HepG2 (cell line): ENCODE measurements around the gene CASTOR1. TPM values are rescaled to one million over a fixed set of nuclear protein-coding genes. Genes with fewer than 3 reads are reported as not detected.

ENCODE experiments used
- ATAC-seq: fragments of 200-7000 bp; cut with Tn5 transposase; 3 replicates; pipeline ENCODE4 v1.9.1; 2020; ENCODE audit warnings: mild to moderate bottlenecking, moderate library complexity
- BruUV-seq: library from RNA; stranded (reverse); fragments of 400-500 nt; replicated peaks from 2 replicates; lab custom pipeline; 2021; lab: Mats Ljungman, UMichigan
- CTCF ChIA-PET: fragments of 300-600 bp; formaldehyde crosslinking; extraction: SDS; loops from one replicate; lab custom pipeline; 2021; ENCODE audit warnings: low total read pairs, inconsistent platforms, low intra/inter-chr PET ratio; lab: Yijun Ruan, JAX
- POLR2A ChIA-PET: fragments of 350-600 bp; sonication (Branson Sonifier 250); formaldehyde crosslinking; loops from one replicate; lab custom pipeline; 2020; ENCODE audit warnings: antibody characterized with exemption, inconsistent platforms; lab: Yijun Ruan, JAX
- DNase-seq: peaks from one replicate; pipeline ENCODE4 v3.0.0-alpha.2; 2015; ENCODE audit warnings: low spot score
- FAIRE-seq: peaks from 3 replicates; lab custom pipeline; 2011; peaks lifted over from hg19 to GRCh38; lab: Jason Lieb, UNC
- H2AFZ ChIP-seq: one replicate; pipeline ENCODE4 v1.6.1; 2011; ENCODE audit warnings: low read length, inconsistent platforms
- H3K27ac ChIP-seq: fragments of 300-600 bp; 3 replicates; pipeline ENCODE4 v1.8.0; 2011; ENCODE audit warnings: mixed run types, mild to moderate bottlenecking, mixed read lengths, low read length, inconsistent platforms; ENCODE audit not compliant: insufficient read depth; ENCODE audit errors: extremely low read length
- H3K27me3 ChIP-seq, 2 experiments: fragments of 200-600 bp in 1 of 2; 2 replicates in 1 of 2; 3 replicates in 1 of 2; pipeline versions ENCODE4 v1.6.0 to v1.8.0; 2011; ENCODE audit warnings: low read length in 2 of 2, mild to moderate bottlenecking in 2 of 2, moderate library complexity in 2 of 2, inconsistent platforms in 1 of 2; ENCODE audit not compliant: insufficient read depth in 2 of 2, control insufficient read depth in 1 of 2
- H3K36me3 ChIP-seq, 2 experiments: fragments of 200-600 bp in 1 of 2; replicated peaks in 1 of 2; 2 replicates in 1 of 2; 3 replicates in 1 of 2; pipeline versions ENCODE4 v1.5.1 to v1.8.0; 2011; ENCODE audit warnings: low read length in 2 of 2, inconsistent platforms in 1 of 2; ENCODE audit not compliant: insufficient read depth in 2 of 2, control insufficient read depth in 1 of 2
- H3K4me1 ChIP-seq: 2 replicates; pipeline ENCODE4 v1.5.1; 2012; ENCODE audit warnings: low read length, inconsistent platforms; ENCODE audit not compliant: insufficient read depth
- H3K4me2 ChIP-seq: 2 replicates; pipeline ENCODE4 v1.6.0; 2011; ENCODE audit warnings: low read depth, low read length, inconsistent platforms
- H3K4me3 ChIP-seq, 3 experiments: fragments of 200-600 bp in 1 of 3; sonication (generic), shearing (Covaris generic) in 1 of 3; replicated peaks in 1 of 3; 2 replicates each; pipeline ENCODE4 v1.5.1; 2011 to 2016; ENCODE audit warnings: low read length in 3 of 3, inconsistent platforms in 2 of 3, low read depth in 2 of 3, mild to moderate bottlenecking in 2 of 3, control low read depth in 1 of 3, mixed read lengths in 1 of 3; ENCODE audit not compliant: insufficient read depth in 1 of 3
- H3K79me2 ChIP-seq: one replicate; pipeline ENCODE4 v1.6.1; 2011; ENCODE audit warnings: low read length, inconsistent platforms; ENCODE audit not compliant: insufficient read depth
- H3K9ac ChIP-seq: 2 replicates; pipeline ENCODE4 v1.6.0; 2011; ENCODE audit warnings: mild to moderate bottlenecking, low read depth, low read length, inconsistent platforms; ENCODE audit not compliant: insufficient read depth
- H3K9me3 ChIP-seq: 2 replicates; pipeline ENCODE4 v1.5.1; 2012; ENCODE audit warnings: mild to moderate bottlenecking, low read length
- H4K20me1 ChIP-seq: 2 replicates; pipeline ENCODE4 v1.6.0; 2011; ENCODE audit warnings: inconsistent platforms, mild to moderate bottlenecking, low read length, moderate library complexity; ENCODE audit not compliant: insufficient read depth
- CHCHD3 ChIP-seq: sonication (generic); formaldehyde crosslinking; IDR thresholded peaks from 2 replicates; pipeline ENCODE4 v1.8.0; 2022; ENCODE audit warnings: mild to moderate bottlenecking, missing genetic modification reagents, moderate library complexity
- MED13 ChIP-seq: sonication (generic); formaldehyde crosslinking; IDR thresholded peaks from 2 replicates; pipeline ENCODE4 v1.5.0; 2020; ENCODE audit warnings: missing genetic modification reagents
- MIXL1 ChIP-seq: IDR thresholded peaks from 2 replicates; pipeline ENCODE4 v1.6.1; 2016
- MXI1 ChIP-seq: IDR thresholded peaks from 3 replicates; pipeline ENCODE4 v1.6.1; 2012; ENCODE audit warnings: low read depth, low read length, inconsistent platforms, borderline replicate concordance
- RBM39 ChIP-seq: fragments of 200-400 bp; formaldehyde crosslinking; IDR thresholded peaks from one replicate; pipeline ENCODE4 v1.6.1; 2018; ENCODE audit warnings: antibody characterized with exemption, mild to moderate bottlenecking, low read depth, low read length; ENCODE audit not compliant: poor library complexity, severe bottlenecking
- ZNF34 ChIP-seq: sonication (generic); formaldehyde crosslinking; IDR thresholded peaks from 2 replicates; pipeline ENCODE4 v1.4.0; 2020; ENCODE audit warnings: mild to moderate bottlenecking, missing genetic modification reagents, borderline replicate concordance
- ZNF550 ChIP-seq: sonication (generic); formaldehyde crosslinking; IDR thresholded peaks from 2 replicates; pipeline ENCODE4 v1.4.0; 2020; ENCODE audit warnings: mild to moderate bottlenecking, missing genetic modification reagents, borderline replicate concordance
- ZNF557 ChIP-seq: sonication (generic); formaldehyde crosslinking; IDR thresholded peaks from 2 replicates; pipeline ENCODE4 v1.4.0; 2020; ENCODE audit warnings: missing genetic modification reagents
- WGBS: methylation state at CpG from one replicate; pipeline ENCODE4 v1.1.6; 2017; ENCODE audit warnings: low lambda C conversion rate; 5-methylcytosine and 5-hydroxymethylcytosine counted together
- in situ Hi-C: cut with HindIII; loops from 2 replicates; pipeline ENCODE4 v1.10.0; 2017; ENCODE audit warnings: low pct_unique_long_range_greater_than_20kb; ENCODE audit not compliant: extremely low pct_ligation_motif_present
- intact Hi-C: fragments of 100-400 bp; cut with micrococcal nuclease; formaldehyde crosslinking; loops from one replicate; pipeline ENCODE4 v1.10.0; 2022; ENCODE audit not compliant: unreplicated experiment
- polyA plus RNA-seq, 8 experiments: library from polyadenylated mRNA; depleted of rRNA in 3 of 8; stranded (reverse) in 7 of 8; unstranded in 1 of 8; fragments of >200 nt; fragmentation: Illumina TruSeq in 4 of 8; extraction: Trizol in 4 of 8; gene quantifications; 2 replicates each; pipeline versions ENCODE4 v1.2.1 to v1.2.3, GENCODE V29; 2011 to 2016; ENCODE audit warnings: low read depth in 4 of 8, missing spikeins in 1 of 8, mixed read lengths in 1 of 8; ENCODE audit not compliant: insufficient read depth in 1 of 8
- total RNA-seq, 5 experiments: library from RNA; depleted of rRNA; stranded (reverse); fragments of >200 nt; fragmentation: Illumina TruSeq; extraction: Trizol; gene quantifications; 2 replicates each; pipeline ENCODE4 v1.2.3, GENCODE V29; 2016; ENCODE audit warnings: low read depth in 1 of 5
- TF ChIP-seq, protein P1 (sequence below): sonication (generic); formaldehyde crosslinking; IDR thresholded peaks from 2 replicates; pipeline ENCODE4 v1.4.0; 2020; ENCODE audit warnings: missing genetic modification reagents
- TF ChIP-seq, protein P2 (sequence below): sonication (generic); formaldehyde crosslinking; IDR thresholded peaks from one replicate; pipeline ENCODE4 v1.5.1; 2020; ENCODE audit warnings: mild to moderate bottlenecking, missing genetic modification reagents; ENCODE audit errors: not compliant biosample characterization

Gene CASTOR1
- total and polyA plus RNA-seq, 2 of the 13 experiments (the other 11 are each of a cell fraction or from before 2014, with no cell fraction given) = 2.6 to 4.4 TPM

DNA sequence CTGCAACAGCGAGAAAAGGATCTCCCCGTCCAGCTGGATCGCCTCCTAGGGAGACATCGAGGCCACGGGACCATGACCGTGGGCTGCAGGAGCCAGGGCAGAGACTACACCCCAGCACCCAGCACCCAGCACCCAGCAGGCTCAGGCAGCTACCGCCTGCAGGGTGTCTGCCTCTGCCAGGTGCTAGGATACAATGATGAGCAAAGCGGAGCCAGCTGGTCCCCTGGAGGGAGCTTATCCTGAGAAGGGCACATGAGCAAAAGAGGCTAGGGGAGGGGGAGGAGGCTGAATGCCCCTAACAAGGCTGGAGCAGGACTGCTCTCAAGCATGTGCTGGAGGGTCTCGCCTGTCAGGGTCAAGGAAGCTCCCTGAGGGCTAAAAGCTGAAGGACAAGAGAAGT lies 4.8 kb upstream of the CASTOR1 start:
- POLR2A ChIA-PET = no interaction called here
- no peaks in the 10 kb centered on the region for H4K20me1 ChIP-seq
- no peak overlapping the region for H3K4me2 ChIP-seq
- DNase-seq = no peak
- CTCF ChIA-PET = no interaction called here
- in situ Hi-C loops = no loop called here
- H3K9ac ChIP-seq = no peak overlapping the region
- no peaks in the 10 kb centered on the region for H3K9me3 ChIP-seq
- H3K27me3 ChIP-seq = no peaks in the 10 kb centered on the region
- 93% methylated on average over 5 of the region's 9 CpGs for WGBS
- H3K4me1 ChIP-seq = peaks cover 18% of the 10 kb centered on the region
- no peak for ATAC-seq
- TF ChIP-seq MED13 (CRISPR knock-in tag) (no peak), ZNF550 (CRISPR knock-in tag) (no peak), ZNF34 (CRISPR knock-in tag) (no peak), ZNF557 (no peak), CHCHD3 (CRISPR knock-in tag) (no peak), RBM39 (no peak), MIXL1 (no peak), MXI1 (no peak)
- TF ChIP-seq, protein P1, sequence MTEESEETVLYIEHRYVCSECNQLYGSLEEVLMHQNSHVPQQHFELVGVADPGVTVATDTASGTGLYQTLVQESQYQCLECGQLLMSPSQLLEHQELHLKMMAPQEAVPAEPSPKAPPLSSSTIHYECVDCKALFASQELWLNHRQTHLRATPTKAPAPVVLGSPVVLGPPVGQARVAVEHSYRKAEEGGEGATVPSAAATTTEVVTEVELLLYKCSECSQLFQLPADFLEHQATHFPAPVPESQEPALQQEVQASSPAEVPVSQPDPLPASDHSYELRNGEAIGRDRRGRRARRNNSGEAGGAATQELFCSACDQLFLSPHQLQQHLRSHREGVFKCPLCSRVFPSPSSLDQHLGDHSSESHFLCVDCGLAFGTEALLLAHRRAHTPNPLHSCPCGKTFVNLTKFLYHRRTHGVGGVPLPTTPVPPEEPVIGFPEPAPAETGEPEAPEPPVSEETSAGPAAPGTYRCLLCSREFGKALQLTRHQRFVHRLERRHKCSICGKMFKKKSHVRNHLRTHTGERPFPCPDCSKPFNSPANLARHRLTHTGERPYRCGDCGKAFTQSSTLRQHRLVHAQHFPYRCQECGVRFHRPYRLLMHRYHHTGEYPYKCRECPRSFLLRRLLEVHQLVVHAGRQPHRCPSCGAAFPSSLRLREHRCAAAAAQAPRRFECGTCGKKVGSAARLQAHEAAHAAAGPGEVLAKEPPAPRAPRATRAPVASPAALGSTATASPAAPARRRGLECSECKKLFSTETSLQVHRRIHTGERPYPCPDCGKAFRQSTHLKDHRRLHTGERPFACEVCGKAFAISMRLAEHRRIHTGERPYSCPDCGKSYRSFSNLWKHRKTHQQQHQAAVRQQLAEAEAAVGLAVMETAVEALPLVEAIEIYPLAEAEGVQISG (CRISPR knock-in tag) = no peak
- TF ChIP-seq, protein P2, sequence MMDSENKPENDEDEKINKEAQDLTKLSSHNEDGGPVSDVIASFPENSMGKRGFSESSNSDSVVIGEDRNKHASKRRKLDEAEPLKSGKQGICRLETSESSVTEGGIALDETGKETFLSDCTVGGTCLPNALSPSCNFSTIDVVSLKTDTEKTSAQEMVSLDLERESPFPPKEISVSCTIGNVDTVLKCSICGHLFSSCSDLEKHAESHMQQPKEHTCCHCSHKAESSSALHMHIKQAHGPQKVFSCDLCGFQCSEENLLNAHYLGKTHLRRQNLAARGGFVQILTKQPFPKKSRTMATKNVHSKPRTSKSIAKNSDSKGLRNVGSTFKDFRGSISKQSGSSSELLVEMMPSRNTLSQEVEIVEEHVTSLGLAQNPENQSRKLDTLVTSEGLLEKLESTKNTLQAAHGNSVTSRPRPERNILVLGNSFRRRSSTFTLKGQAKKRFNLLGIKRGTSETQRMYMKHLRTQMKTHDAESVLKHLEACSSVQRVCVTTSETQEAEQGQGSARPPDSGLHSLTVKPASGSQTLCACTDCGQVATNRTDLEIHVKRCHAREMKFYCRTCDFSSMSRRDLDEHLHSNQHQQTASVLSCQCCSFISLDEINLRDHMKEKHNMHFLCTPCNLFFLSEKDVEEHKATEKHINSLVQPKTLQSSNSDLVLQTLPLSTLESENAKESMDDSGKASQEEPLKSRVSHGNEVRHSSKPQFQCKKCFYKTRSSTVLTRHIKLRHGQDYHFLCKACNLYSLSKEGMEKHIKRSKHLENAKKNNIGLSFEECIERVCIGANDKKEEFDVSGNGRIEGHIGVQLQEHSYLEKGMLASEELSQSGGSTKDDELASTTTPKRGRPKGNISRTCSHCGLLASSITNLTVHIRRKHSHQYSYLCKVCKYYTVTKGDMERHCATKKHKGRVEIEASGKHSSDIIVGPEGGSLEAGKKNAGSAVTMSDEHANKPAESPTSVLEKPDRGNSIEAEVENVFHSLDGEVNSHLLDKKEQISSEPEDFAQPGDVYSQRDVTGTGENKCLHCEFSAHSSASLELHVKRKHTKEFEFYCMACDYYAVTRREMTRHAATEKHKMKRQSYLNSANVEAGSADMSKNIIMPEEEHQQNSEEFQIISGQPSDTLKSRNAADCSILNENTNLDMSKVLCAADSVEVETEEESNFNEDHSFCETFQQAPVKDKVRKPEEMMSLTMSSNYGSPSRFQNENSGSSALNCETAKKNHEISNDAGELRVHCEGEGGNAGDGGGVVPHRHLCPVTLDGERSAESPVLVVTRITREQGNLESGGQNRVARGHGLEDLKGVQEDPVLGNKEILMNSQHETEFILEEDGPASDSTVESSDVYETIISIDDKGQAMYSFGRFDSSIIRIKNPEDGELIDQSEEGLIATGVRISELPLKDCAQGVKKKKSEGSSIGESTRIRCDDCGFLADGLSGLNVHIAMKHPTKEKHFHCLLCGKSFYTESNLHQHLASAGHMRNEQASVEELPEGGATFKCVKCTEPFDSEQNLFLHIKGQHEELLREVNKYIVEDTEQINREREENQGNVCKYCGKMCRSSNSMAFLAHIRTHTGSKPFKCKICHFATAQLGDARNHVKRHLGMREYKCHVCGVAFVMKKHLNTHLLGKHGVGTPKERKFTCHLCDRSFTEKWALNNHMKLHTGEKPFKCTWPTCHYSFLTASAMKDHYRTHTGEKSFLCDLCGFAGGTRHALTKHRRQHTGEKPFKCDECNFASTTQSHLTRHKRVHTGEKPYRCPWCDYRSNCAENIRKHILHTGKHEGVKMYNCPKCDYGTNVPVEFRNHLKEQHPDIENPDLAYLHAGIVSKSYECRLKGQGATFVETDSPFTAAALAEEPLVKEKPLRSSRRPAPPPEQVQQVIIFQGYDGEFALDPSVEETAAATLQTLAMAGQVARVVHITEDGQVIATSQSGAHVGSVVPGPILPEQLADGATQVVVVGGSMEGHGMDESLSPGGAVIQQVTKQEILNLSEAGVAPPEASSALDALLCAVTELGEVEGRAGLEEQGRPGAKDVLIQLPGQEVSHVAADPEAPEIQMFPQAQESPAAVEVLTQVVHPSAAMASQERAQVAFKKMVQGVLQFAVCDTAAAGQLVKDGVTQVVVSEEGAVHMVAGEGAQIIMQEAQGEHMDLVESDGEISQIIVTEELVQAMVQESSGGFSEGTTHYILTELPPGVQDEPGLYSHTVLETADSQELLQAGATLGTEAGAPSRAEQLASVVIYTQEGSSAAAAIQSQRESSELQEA = no peak
- no peak overlapping the region for H3K27ac ChIP-seq
- no TSS peak for BruUV-seq
- H3K36me3 ChIP-seq = peaks cover 6 to 12% of the 10 kb centered on the region in 2 experiments; a peak in 3 of 5 replicates
- no peak overlapping the region for H2AFZ ChIP-seq
- H3K79me2 ChIP-seq = no peaks in the 10 kb centered on the region
- intact Hi-C loops = no loop called here
- FAIRE-seq = no peak
- no peak overlapping the region for H3K4me3 ChIP-seq
